Ovary (tissue), 9 donors: ENCODE results near the gene SCAMP2. TPM values are rescaled to one million over a fixed set of nuclear protein-coding genes. Genes with fewer than 3 reads are reported as not detected.

ENCODE experiments used
- DNase-seq, 5 donors: peaks; one replicate each; pipeline ENCODE4 v3.0.0-alpha.2; 2019 to 2020
- H3K27ac ChIP-seq, 2 donors: fragments of 200-600 bp; one replicate each; pipeline versions ENCODE4 v1.5.1 to v1.8.0; 2019 to 2022
- H3K27me3 ChIP-seq: fragments of 200-600 bp; one replicate; pipeline ENCODE4 v1.8.0; 2022
- H3K36me3 ChIP-seq: fragments of 200-600 bp; sonication (generic); one replicate; pipeline ENCODE4 v1.5.1; 2019
- H3K4me1 ChIP-seq: one replicate; pipeline ENCODE4 v1.8.1; 2013; ENCODE audit warnings: mild to moderate bottlenecking, moderate library complexity; ENCODE audit not compliant: insufficient read depth
- H3K4me3 ChIP-seq: fragments of 200-600 bp; sonication (generic); one replicate; pipeline ENCODE4 v1.5.1; 2017
- H3K9me3 ChIP-seq, 2 donors: fragments of 200-600 bp in 1 of 2; sonication (generic) in 1 of 2; one replicate each; pipeline versions ENCODE4 v1.5.1 to v1.8.1; 2013 to 2019; ENCODE audit warnings: mild to moderate bottlenecking in 1 of 2, moderate library complexity in 1 of 2
- CTCF ChIP-seq, 3 donors: fragments of 450-650 bp in 2 of 3; fragments of 200-600 bp in 1 of 3; IDR thresholded peaks; one replicate each; pipeline versions ENCODE4 v1.5.1 to v1.8.0; 2016 to 2022; ENCODE audit warnings: antibody characterized with exemption in 3 of 3, mild to moderate bottlenecking in 1 of 3
- EP300 ChIP-seq: sonication (generic); formaldehyde crosslinking; IDR thresholded peaks from one replicate; pipeline ENCODE4 v1.6.1; 2017; ENCODE audit warnings: antibody characterized with exemption
- POLR2A ChIP-seq: fragments of 450-650 bp; IDR thresholded peaks from one replicate; pipeline ENCODE4 v1.6.1; 2017; ENCODE audit warnings: antibody characterized with exemption, mild to moderate bottlenecking, moderate library complexity
- WGBS, 3 donors: extraction: QIAGEN DNeasy Blood & Tissue Kit in 1 of 3; methylation state at CpG; one replicate each; pipeline versions ENCODE4 v1.1.5 to v1.1.7; 2013 to 2017; 5-methylcytosine and 5-hydroxymethylcytosine counted together
- intact Hi-C, 4 donors: fragments of 100-400 bp; cut with DNase I; formaldehyde crosslinking; loops; one replicate each; pipeline versions ENCODE4 v1.11.0 to v1.15.1; 2022 to 2023
- polyA plus RNA-seq, 2 donors: library from polyadenylated mRNA; stranded (reverse); fragments of 200-250 nt in 1 of 2; fragments of 350-450 nt in 1 of 2; fragmentation: Illumina TruSeq in 1 of 2; extraction: RNeasy Lipid Tissue Mini Kit (QIAGEN cat#74804) in 1 of 2; gene quantifications; one replicate each; pipeline ENCODE4 v1.2.3, GENCODE V29; 2013 to 2014
- total RNA-seq, 7 donors: library from RNA; depleted of rRNA in 2 of 7; stranded (reverse); fragments of >200 nt in 2 of 7; fragmentation: NEBNext Ultra II Directional in 3 of 7; extraction: Animal tissue kit (Norgen Biotek cat#: 25700) in 3 of 7; gene quantifications; one replicate each; pipeline versions ENCODE4 v1.1.0 to v1.2.4, GENCODE V29; 2016 to 2023
- donor health status: DM: no; HTN: no; CAD: no; lungs with moderate emphysema.
- donor health status: DM: no; HTN: no; CAD: no.
- donor health status: Bipolar disorder and iron deficiency.
- donor health status: DM: yes; HTN: yes; CAD: no.
- donor health status: DM: no; HTN: no; CAD: no.
- donor health status: DM: yes; HTN: yes; CAD: no.

The SCAMP2 gene
- total and polyA plus RNA-seq, 9 donors, result 22.9 to 65.5 (median 53.1) TPM

- Histone ChIP-seq H3K36me3 (no peaks in the 10 kb centered on the region), H3K4me1 (peaks cover 3% of the 10 kb centered on the region), H3K9me3 (no peaks in the 10 kb centered on the region), H3K4me3 (no peak overlapping the region), H3K27ac (no peak overlapping the region), H3K27me3 (no peaks in the 10 kb centered on the region)
- DNase-seq, result no peak
- intact Hi-C loops, result no loop called here
- TF ChIP-seq POLR2A (no peak), CTCF (IDR thresholded peaks at IDR 0.05) (no peak), EP300 (no peak)
- WGBS, 3 donors, result 71 to 78% (median 73%) methylated on average over 6 of the region's 6 CpGs
Observed at GRCh38 chr15:74823324-74823723, 49.8 kb downstream of the SCAMP2 start.

GRCh38 chr15:74822233-74822632, 50.9 kb downstream of the SCAMP2 start:
- H3K27ac ChIP-seq, result no peak overlapping the region
- no peak overlapping the region for H3K4me3 ChIP-seq
- no peaks in the 10 kb centered on the region for H3K9me3 ChIP-seq
- intact Hi-C loops, result no loop called here
- H3K36me3 ChIP-seq, result no peaks in the 10 kb centered on the region
- peaks cover 3% of the 10 kb centered on the region for H3K4me1 ChIP-seq
- DNase-seq, result no peak
- TF ChIP-seq POLR2A, result no peak
- TF ChIP-seq EP300, result no peak
- TF ChIP-seq CTCF (IDR thresholded peaks at IDR 0.05), result no peak
- H3K27me3 ChIP-seq, result no peaks in the 10 kb centered on the region
- 83 to 92% (median 85%) methylated on average over 4 of the region's 4 CpGs for WGBS, 3 donors

- no peak for TF ChIP-seq POLR2A
- TF ChIP-seq EP300, result no peak
- TF ChIP-seq CTCF (IDR thresholded peaks at IDR 0.05), result no peak
- Histone ChIP-seq H3K9me3 (no peaks in the 10 kb centered on the region), H3K4me3 (no peak overlapping the region), H3K4me1 (peaks cover 3% of the 10 kb centered on the region), H3K27ac (no peak overlapping the region), H3K27me3 (no peaks in the 10 kb centered on the region), H3K36me3 (no peaks in the 10 kb centered on the region)
- no peak for DNase-seq
- 79 to 85% (median 80%) methylated on average over 7 of the region's 7 CpGs for WGBS, 3 donors
- intact Hi-C loops, result no loop called here
Observed at GRCh38 chr15:74821790-74822158, 51.4 kb downstream of the SCAMP2 start.

GRCh38 chr15:74821091-74821789, 51.9 kb downstream of the SCAMP2 start:
- Histone ChIP-seq H3K27me3 (no peaks in the 10 kb centered on the region), H3K27ac (no peak overlapping the region), H3K36me3 (no peaks in the 10 kb centered on the region), H3K4me3 (no peak overlapping the region), H3K9me3 (no peaks in the 10 kb centered on the region), H3K4me1 (peaks cover 1% of the 10 kb centered on the region)
- DNase-seq, result no peak
- TF ChIP-seq CTCF (IDR thresholded peaks at IDR 0.05) (no peak), POLR2A (no peak), EP300 (no peak)
- WGBS, 3 donors, result 53 to 59% (median 58%) methylated on average over 11 of the region's 11 CpGs
- intact Hi-C loops, result no loop called here
